ENCODE results near the gene PARD6A.

GRCh38 chr16:67641779-67642708, 18.7 kb upstream of the PARD6A start:
- TF ChIP-seq CTCF (IDR thresholded peaks at IDR 0.05; ENCODE audit: borderline replicate concordance, extremely low read depth, low read length, poor library complexity, severe bottlenecking) = no peak
- TF ChIP-seq EZH2 (IDR thresholded peaks at IDR 0.05; ENCODE audit: borderline replicate concordance, low read depth, low read length, severe bottlenecking) = no peak
